Measurements from ENCODE around the gene IL19.

- no peak for TF ChIP-seq EZH2phosphoT487 (IDR thresholded peaks at IDR 0.05; ENCODE audit: low read depth, severe bottlenecking, unreplicated experiment)
- TF ChIP-seq CTCF (IDR thresholded peaks at IDR 0.05; ENCODE audit: poor library complexity) = no peak
These were observed 72.3 kb downstream of the IL19 start for GRCh38 chr1:206842854-206843253.

Measured in hepatocyte (in vitro differentiated cells).